ENCODE results near the gene CDON. TPM values are rescaled to one million over a fixed set of nuclear protein-coding genes. Genes with fewer than 3 reads are reported as not detected.

CDON gene
- total and polyA plus RNA-seq, 8 donors = 0.31 to 80.8 (median 21.2) TPM

DNA sequence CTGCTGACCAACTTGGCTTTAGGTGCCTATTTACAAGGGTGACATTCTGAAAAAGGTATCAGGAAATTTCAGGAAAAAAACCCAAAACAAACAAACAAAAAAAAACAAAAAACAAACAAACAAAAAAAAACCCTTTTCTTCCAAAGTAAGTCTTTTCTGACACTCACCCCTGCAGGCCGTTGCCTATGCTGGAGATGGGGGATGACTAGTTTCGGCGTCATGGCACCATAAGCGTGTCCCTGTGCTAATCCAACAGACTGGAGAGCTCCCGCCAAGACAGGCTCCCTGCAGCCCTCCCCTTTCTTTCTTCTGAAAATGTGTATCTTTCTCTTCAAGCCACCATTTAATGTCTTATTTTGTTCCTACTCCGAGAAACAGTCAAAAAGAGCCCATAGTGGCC, 103.2 kb downstream of the CDON start:
- intact Hi-C loops (cut with DNase I; ENCODE audit: low total_unique reads) = no loop called here
- WGBS, 5 donors = 93 to 96% (median 93%) methylated on average over 6 of the region's 6 CpGs
- peaks cover 0 to 14% (median 4%) of the 10 kb centered on the region in 4 donors for H3K9me3 ChIP-seq
- no peaks in the 10 kb centered on the region for H3K27me3 ChIP-seq
- no peaks in the 10 kb centered on the region for H3K4me1 ChIP-seq
- no peak for DNase-seq
- no peak overlapping the region for H3K27ac ChIP-seq
- H3K36me3 ChIP-seq = peaks cover 0 to 54% (median 22%) of the 10 kb centered on the region in 4 donors
- no peak overlapping the region for H3K4me3 ChIP-seq
- no peak for TF ChIP-seq POLR2AphosphoS5 (IDR thresholded peaks at IDR 0.05)
- TF ChIP-seq POLR2A (IDR thresholded peaks at IDR 0.05) = no peak
- TF ChIP-seq CTCF (IDR thresholded peaks at IDR 0.05) = no peak
- no peak for TF ChIP-seq EP300 (IDR thresholded peaks at IDR 0.05)

DNA sequence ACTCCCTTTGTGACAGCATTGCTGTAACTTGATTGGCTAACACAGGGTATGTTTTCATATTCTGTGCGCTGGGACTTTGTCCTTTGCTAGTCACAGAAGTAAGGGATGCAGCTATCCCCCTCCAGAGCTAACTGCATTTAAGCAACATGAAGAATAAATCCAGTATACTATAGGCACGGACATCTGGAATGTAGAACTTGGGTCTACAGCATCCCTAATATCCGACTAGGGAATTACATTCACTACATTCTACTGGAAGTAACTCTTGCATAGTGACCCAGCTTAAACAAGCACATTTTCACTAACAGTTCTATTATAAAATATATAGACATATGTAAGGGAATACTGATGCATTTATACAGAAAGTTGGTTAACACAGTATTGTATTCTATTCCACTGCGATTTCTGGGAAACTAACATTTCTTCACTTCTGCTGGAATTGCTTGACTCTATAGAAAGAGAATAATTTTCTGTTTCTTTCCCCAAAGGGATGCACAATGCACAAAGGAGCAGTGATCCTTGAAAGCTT, 103.7 kb downstream of the CDON start:
- TF ChIP-seq POLR2AphosphoS5 (IDR thresholded peaks at IDR 0.05) (no peak), EP300 (IDR thresholded peaks at IDR 0.05) (no peak), CTCF (IDR thresholded peaks at IDR 0.05) (no peak), POLR2A (IDR thresholded peaks at IDR 0.05) (no peak)
- no peak for DNase-seq
- H3K9me3 ChIP-seq = peaks cover 0 to 14% (median 4%) of the 10 kb centered on the region in 4 donors
- no peak overlapping the region for H3K27ac ChIP-seq
- intact Hi-C loops (cut with DNase I; ENCODE audit: low total_unique reads) = no loop called here
- H3K4me1 ChIP-seq = no peaks in the 10 kb centered on the region
- WGBS, 5 donors = 86 to 96% (median 95%) methylated on average over 4 of the region's 4 CpGs
- peaks cover 0 to 54% (median 22%) of the 10 kb centered on the region in 4 donors for H3K36me3 ChIP-seq
- H3K27me3 ChIP-seq = no peaks in the 10 kb centered on the region
- H3K4me3 ChIP-seq = no peak overlapping the region

DNA sequence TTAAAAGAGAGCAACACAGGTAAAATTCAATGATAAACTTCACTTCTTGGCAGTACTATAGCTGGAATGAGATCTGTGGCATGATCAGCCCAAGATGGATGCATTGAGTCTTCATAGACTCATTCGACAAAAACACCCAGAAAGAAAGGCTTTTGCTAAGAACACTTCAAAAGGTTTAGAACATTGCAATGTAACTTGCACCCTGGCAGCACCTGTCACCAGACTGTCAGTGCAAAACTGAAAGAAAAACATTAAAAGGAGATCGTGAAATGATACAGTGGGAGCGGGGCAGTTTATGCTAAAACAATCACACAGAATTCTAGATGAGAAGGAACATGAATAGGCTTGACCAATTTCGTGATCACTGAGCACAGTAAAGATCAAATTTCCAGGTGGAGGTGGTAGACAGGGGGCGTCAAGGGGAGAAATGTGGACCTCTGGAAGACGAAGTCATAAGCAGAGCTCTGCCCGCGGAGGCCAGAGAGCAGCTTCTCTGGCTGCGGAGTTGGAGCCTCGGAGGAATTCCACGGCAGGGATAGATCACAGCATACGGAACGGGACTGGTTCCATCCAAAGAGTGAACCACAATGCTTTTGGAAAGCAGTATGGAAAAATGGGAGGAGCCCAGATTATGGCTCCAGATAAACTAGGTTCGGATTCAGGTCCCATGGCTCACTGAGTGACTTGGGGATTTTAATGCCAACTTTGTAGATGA, 104.9 kb downstream of the CDON start:
- peaks cover 0 to 7% (median 1%) of the 10 kb centered on the region in 4 donors for H3K9me3 ChIP-seq
- intact Hi-C loops (cut with DNase I; ENCODE audit: low total_unique reads) = no loop called here
- H3K27ac ChIP-seq = no peak overlapping the region
- TF ChIP-seq CTCF (IDR thresholded peaks at IDR 0.05) (no peak), POLR2A (IDR thresholded peaks at IDR 0.05) (no peak), POLR2AphosphoS5 (IDR thresholded peaks at IDR 0.05) (no peak), EP300 (IDR thresholded peaks at IDR 0.05) (no peak)
- no peaks in the 10 kb centered on the region for H3K27me3 ChIP-seq
- 79 to 87% (median 86%) methylated on average over 14 of the region's 14 CpGs for WGBS, 5 donors
- H3K4me3 ChIP-seq = no peak overlapping the region
- H3K36me3 ChIP-seq = peaks cover 0 to 48% (median 22%) of the 10 kb centered on the region in 4 donors
- peaks cover 7 to 9% (median 8%) of the 10 kb centered on the region in 4 donors for H3K4me1 ChIP-seq
- DNase-seq = no peak

DNA sequence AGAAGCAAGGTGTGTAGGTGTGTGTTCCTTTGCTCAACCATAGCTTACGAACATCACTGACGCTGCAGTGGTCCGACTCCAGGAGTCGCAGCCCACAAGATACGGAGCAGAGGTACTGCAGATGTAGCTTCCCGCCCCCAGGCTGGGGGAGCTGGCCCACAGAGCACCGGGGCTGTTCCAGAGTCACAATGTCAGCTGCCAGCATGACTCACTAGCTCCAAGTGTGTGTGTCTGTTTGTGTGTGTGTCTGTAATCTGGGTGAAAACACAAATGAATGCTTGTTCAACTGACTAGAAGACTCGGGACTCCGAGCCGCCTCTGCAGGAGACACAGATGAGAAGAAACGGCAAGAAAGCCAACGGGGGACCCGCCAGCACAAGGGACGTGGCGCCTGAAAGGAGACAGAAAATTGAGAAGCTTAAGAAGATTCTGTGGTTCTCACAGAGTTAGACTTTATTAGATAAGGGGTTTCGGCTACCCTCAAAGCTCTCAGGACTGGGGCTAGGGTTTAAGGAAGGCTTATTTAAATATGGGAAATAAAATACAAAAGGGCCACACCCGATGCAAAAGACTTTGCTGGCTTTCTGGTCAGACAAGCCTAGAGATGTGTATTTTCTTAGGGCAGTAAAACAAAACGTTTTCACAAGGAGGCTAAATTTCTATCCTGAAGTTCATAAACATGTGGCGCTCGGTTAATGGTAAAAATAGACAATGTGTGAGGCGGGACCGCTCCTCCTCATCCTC, 106.1 kb downstream of the CDON start:
- peaks cover 0 to 42% (median 19%) of the 10 kb centered on the region in 4 donors for H3K36me3 ChIP-seq
- intact Hi-C loops (cut with DNase I; ENCODE audit: low total_unique reads) = no loop called here
- 74 to 80% (median 78%) methylated on average over 22 of the region's 22 CpGs for WGBS, 5 donors

More for the DNA sequence above, 106.1 kb downstream of the CDON start:
- Histone ChIP-seq H3K9me3 (no peaks in the 10 kb centered on the region), H3K4me3 (no peak overlapping the region), H3K4me1 (peaks cover 9 to 21% (median 17%) of the 10 kb centered on the region in 4 donors), H3K27me3 (no peaks in the 10 kb centered on the region), H3K27ac (peak overlapping the region in 1 of 5 donors; percentile 26)
- TF ChIP-seq POLR2AphosphoS5 (IDR thresholded peaks at IDR 0.05) = no peak
- TF ChIP-seq CTCF (IDR thresholded peaks at IDR 0.05) = no peak
- TF ChIP-seq EP300 (IDR thresholded peaks at IDR 0.05) = no peak
- TF ChIP-seq POLR2A (IDR thresholded peaks at IDR 0.05) = no peak
- peak in 1 of 2 donors; percentile 40 for DNase-seq
